ENCODE results near the gene IRAK1BP1.

GRCh38 chr6:78909391-78909790 lies 42.0 kb downstream of the IRAK1BP1 start:
- TF ChIP-seq CTCF (conservative IDR thresholded peaks at IDR 0.05; ENCODE audit: low read depth, low read length) (no peak), EZH2 (IDR thresholded peaks at IDR 0.05; ENCODE audit: borderline replicate concordance, low read depth, low read length, poor library complexity, severe bottlenecking) (no peak)

Measured in A673 (cell line).